GM12878 (cell line): ENCODE measurements around the gene HOXB1. TPM values are rescaled to one million over a fixed set of nuclear protein-coding genes. Genes with fewer than 3 reads are reported as not detected.
A peak's percentile ranks its signal among the peaks of the same experiment; 100 is the strongest.

ENCODE experiments used
- ATAC-seq: fragments of 200-7000 bp; cut with Tn5 transposase; 3 replicates; pipeline ENCODE4 v1.9.1; 2020; ENCODE audit warnings: mild to moderate bottlenecking, moderate library complexity
- BruUV-seq: library from RNA; stranded (reverse); fragments of 400-500 nt; replicated peaks from 2 replicates; lab custom pipeline; 2021; lab: Mats Ljungman, UMichigan
- CTCF ChIA-PET: fragments of 300-600 bp; sonication (Branson Sonifier 250); formaldehyde crosslinking; extraction: SDS; loops from one replicate; lab custom pipeline; 2021; ENCODE audit warnings: inconsistent platforms; lab: Yijun Ruan, JAX
- POLR2A ChIA-PET: fragments of 350-600 bp; formaldehyde crosslinking; extraction: SDS; loops from one replicate; lab custom pipeline; 2021; ENCODE audit warnings: inconsistent platforms; lab: Charles Lee
- RAD21 ChIA-PET: fragments of 300-600 bp; sonication (Branson Sonifier 250); formaldehyde crosslinking; loops from one replicate; lab custom pipeline; 2023; ENCODE audit warnings: antibody characterized with exemption; ENCODE audit not compliant: unreplicated experiment; lab: Charles Lee
- SMC1A ChIA-PET: fragments of 300-600 bp; sonication (Branson Sonifier 250); formaldehyde crosslinking; loops from one replicate; lab custom pipeline; 2023; ENCODE audit not compliant: unreplicated experiment, uncharacterized antibody; lab: Charles Lee
- DNase-seq: peaks from one replicate; pipeline ENCODE4 v3.0.0-alpha.2; 2011; ENCODE audit warnings: low read depth, low spot score
- FAIRE-seq: peaks from 3 replicates; lab custom pipeline; 2011; peaks lifted over from hg19 to GRCh38; lab: Jason Lieb, UNC
- H2AFZ ChIP-seq: 2 replicates; pipeline ENCODE4 v1.6.0; 2011; ENCODE audit warnings: low read depth, low read length, control low read depth; ENCODE audit not compliant: control insufficient read depth
- H3K27ac ChIP-seq: 2 replicates; pipeline ENCODE4 v1.5.1; 2011; ENCODE audit warnings: control low read depth; ENCODE audit not compliant: control insufficient read depth, insufficient read depth
- H3K27me3 ChIP-seq, 2 experiments: replicated peaks in 1 of 2; 2 replicates each; pipeline versions ENCODE4 v1.6.0 to v1.6.1; 2011; ENCODE audit warnings: low read length in 1 of 2; ENCODE audit not compliant: control insufficient read depth in 2 of 2, insufficient read depth in 2 of 2
- H3K36me3 ChIP-seq, 2 experiments: 2 replicates each; pipeline ENCODE4 v1.5.1; 2011; ENCODE audit warnings: low read length in 1 of 2; ENCODE audit not compliant: control insufficient read depth in 2 of 2, insufficient read depth in 2 of 2
- H3K4me1 ChIP-seq: 2 replicates; pipeline ENCODE4 v1.6.1; 2011; ENCODE audit warnings: mild to moderate bottlenecking, low read length, moderate library complexity, mixed read lengths; ENCODE audit not compliant: control insufficient read depth, insufficient read depth
- H3K4me2 ChIP-seq: 2 replicates; pipeline ENCODE4 v1.6.0; 2011; ENCODE audit warnings: control low read depth; ENCODE audit not compliant: control insufficient read depth, insufficient read depth
- H3K4me3 ChIP-seq: fragments of 200-600 bp; sonication (generic); 2 replicates; pipeline ENCODE4 v1.5.1; 2016
- H3K79me2 ChIP-seq: 2 replicates; pipeline ENCODE4 v1.6.0; 2011; ENCODE audit warnings: low read length; ENCODE audit not compliant: control insufficient read depth, insufficient read depth
- H3K9ac ChIP-seq: 2 replicates; pipeline ENCODE4 v1.8.0; 2011; ENCODE audit warnings: low read length, control low read depth, mixed read lengths; ENCODE audit not compliant: control insufficient read depth, insufficient read depth
- H3K9me3 ChIP-seq: replicated peaks from 3 replicates; pipeline ENCODE4 v1.5.1; 2011; ENCODE audit warnings: mild to moderate bottlenecking, low read length; ENCODE audit not compliant: control insufficient read depth, insufficient read depth
- H4K20me1 ChIP-seq: 2 replicates; pipeline ENCODE4 v1.6.0; 2011; ENCODE audit not compliant: control insufficient read depth, insufficient read depth
- ATF2 ChIP-seq: IDR thresholded peaks from 2 replicates; pipeline ENCODE4 v1.6.1; 2012; ENCODE audit warnings: low read length, inconsistent platforms
- CREB1 ChIP-seq: IDR thresholded peaks from 2 replicates; pipeline ENCODE4 v1.6.1; 2012; ENCODE audit warnings: low read depth, mild to moderate bottlenecking, inconsistent platforms
- CREM ChIP-seq: IDR thresholded peaks from 2 replicates; pipeline ENCODE4 v1.6.1; 2014; ENCODE audit warnings: antibody characterized with exemption, low read depth
- ESRRA ChIP-seq: IDR thresholded peaks from 2 replicates; pipeline ENCODE4 v1.6.1; 2012; ENCODE audit warnings: mild to moderate bottlenecking, low read length, improper control_type of control experiment
- GATAD2B ChIP-seq: fragments of 450-650 bp; conservative IDR thresholded peaks from 2 replicates; pipeline ENCODE4 v1.6.1; 2017; ENCODE audit warnings: low read depth, mild to moderate bottlenecking, moderate library complexity
- IKZF2 ChIP-seq, 2 experiments: fragments of 450-650 bp; IDR thresholded peaks; 2 replicates each; pipeline ENCODE4 v1.6.1; 2017; ENCODE audit warnings: mild to moderate bottlenecking in 2 of 2, moderate library complexity in 2 of 2
- LARP7 ChIP-seq: fragments of 450-650 bp; IDR thresholded peaks from 2 replicates; pipeline ENCODE4 v1.6.1; 2017; ENCODE audit warnings: mild to moderate bottlenecking
- MXI1 ChIP-seq: fragments of 150-350 bp; IDR thresholded peaks from 2 replicates; pipeline ENCODE4 v1.6.1; 2011; ENCODE audit warnings: low read depth, mild to moderate bottlenecking, inconsistent platforms, low read length, improper control_type of control experiment
- NRF1 ChIP-seq: conservative IDR thresholded peaks from 2 replicates; pipeline ENCODE4 v1.6.1; 2011; ENCODE audit warnings: mild to moderate bottlenecking, low read depth, low read length, improper control_type of control experiment
- POLR2AphosphoS2 ChIP-seq: IDR thresholded peaks from 2 replicates; pipeline ENCODE4 v1.6.1; 2011; ENCODE audit warnings: low read depth, mild to moderate bottlenecking, low read length, improper control_type of control experiment, moderate library complexity
- TBL1XR1 ChIP-seq: IDR thresholded peaks from 2 replicates; pipeline ENCODE4 v1.6.1; 2012; ENCODE audit warnings: low read depth, low read length, improper control_type of control experiment
- TCF12 ChIP-seq: IDR thresholded peaks from 2 replicates; pipeline ENCODE4 v1.6.1; 2011; ENCODE audit warnings: low read depth, mild to moderate bottlenecking, low read length
- YY1 ChIP-seq: IDR thresholded peaks from 2 replicates; pipeline ENCODE4 v1.6.1; 2011; ENCODE audit warnings: low read depth, mild to moderate bottlenecking, low read length
- ZBED1 ChIP-seq: IDR thresholded peaks from 2 replicates; pipeline ENCODE4 v1.6.1; 2016; ENCODE audit warnings: borderline replicate concordance
- WGBS: methylation state at CpG from one replicate; pipeline ENCODE4 v1.1.6; 2016; ENCODE audit warnings: low lambda C conversion rate; ENCODE audit not compliant: insufficient replicate concordance, insufficient coverage; ENCODE audit errors: missing lambda C conversion rate; 5-methylcytosine and 5-hydroxymethylcytosine counted together
- in situ Hi-C: fragments of 300-500 bp; cut with MboI; formaldehyde crosslinking; loops from 9 replicates; pipeline ENCODE4 v1.14.3; 2018; ENCODE audit warnings: mixed read lengths
- intact Hi-C: fragments of 100-400 bp; cut with micrococcal nuclease; formaldehyde crosslinking; loops from one replicate; pipeline ENCODE4 v1.14.2; 2022; ENCODE audit not compliant: unreplicated experiment
- polyA plus RNA-seq, 11 experiments: library from polyadenylated mRNA; depleted of rRNA in 4 of 11; unstranded in 6 of 11; stranded (reverse) in 5 of 11; fragments of >200 nt; fragmentation: Nextera tagmentation in 4 of 11; fragmentation: Illumina TruSeq in 1 of 11; extraction: Ambion mirVana in 4 of 11; extraction: Trizol in 1 of 11; gene quantifications; 1 replicate in 1 of 11; 2 replicates in 10 of 11; pipeline versions ENCODE4 v1.2.1 to v1.2.3, GENCODE V29; 2011 to 2016; ENCODE audit warnings: inconsistent platforms in 2 of 11, missing spikeins in 2 of 11, low read depth in 1 of 11
- total RNA-seq, 4 experiments: library from RNA; depleted of rRNA in 3 of 4; stranded (reverse); fragments of >200 nt in 3 of 4; fragmentation: Illumina TruSeq in 1 of 4; extraction: Trizol in 1 of 4; gene quantifications; 2 replicates each; pipeline versions ENCODE4 v1.2.1 to v1.2.3, GENCODE V29; 2013 to 2021
- TF ChIP-seq, protein P1 (sequence below): fragments of 450-650 bp; IDR thresholded peaks from 2 replicates; pipeline ENCODE4 v1.6.1; 2016; ENCODE audit warnings: mild to moderate bottlenecking
- TF ChIP-seq, protein P2 (sequence below): fragments of 450-650 bp; IDR thresholded peaks from 2 replicates; pipeline ENCODE4 v1.6.1; 2017; ENCODE audit warnings: mild to moderate bottlenecking, moderate library complexity

The HOXB1 gene
- total and polyA plus RNA-seq, 10 of the 15 experiments (the other 5 are each of a cell fraction or from before 2014, with no cell fraction given), result not detected

DNA sequence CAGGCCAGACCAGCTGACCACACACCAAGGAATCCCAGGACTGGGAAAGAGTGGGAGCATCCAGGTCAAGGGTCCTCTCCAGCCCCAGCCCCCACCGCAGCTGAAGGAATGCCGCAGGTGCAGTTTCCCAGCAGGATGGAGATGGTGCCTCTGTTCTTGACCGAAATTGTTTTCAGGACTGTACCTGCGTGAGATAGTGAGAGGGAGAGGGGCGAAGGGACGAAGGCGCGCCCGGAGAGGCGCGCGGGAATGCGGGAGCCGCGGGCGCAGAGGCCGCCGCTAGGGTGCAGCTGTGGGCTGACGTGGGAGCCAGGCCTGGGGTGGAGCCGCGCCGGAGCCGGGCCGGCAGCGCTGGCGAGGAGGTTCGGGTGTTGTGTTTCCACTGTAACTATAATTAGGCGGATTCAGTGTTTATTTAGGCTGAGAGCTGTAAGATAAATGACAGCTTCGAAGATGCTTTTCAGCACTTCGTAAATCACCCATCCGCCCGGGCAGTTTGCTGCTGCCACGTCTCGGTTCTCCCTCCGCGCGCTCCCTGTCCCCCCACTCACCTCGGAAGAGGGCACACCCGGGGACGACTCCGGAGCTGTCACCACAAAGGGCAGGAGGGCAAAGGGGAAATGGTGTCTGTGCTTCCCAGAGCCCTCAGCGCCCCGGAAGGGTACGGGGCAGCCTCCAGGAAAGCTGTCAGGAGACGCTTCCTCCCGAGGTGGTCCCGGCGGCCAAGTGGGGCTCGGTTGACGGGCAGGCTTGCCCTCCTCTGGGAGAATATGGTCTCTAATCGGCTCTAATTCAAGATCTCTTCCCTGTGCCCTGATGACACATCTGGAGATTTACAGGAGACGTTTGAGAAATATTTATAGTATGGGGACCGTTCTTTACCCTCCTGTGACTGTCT lies 38.2 kb downstream of the HOXB1 start:
- ChIA-PET SMC1A (interaction anchor here (0.6 to 6.0 kb wide), 32 partner anchors 9 to 230 kb away, joined by 3 to 23 read pairs (median 5); partner anchors contain the start of genes HOXB4 and HOXB5), CTCF (interaction anchor here (0.6 to 3.9 kb wide), 39 partner anchors 9 to 355 kb away, joined by 3 to 36 read pairs (median 5); partner anchors contain the start of genes HOXB3, HOXB4 and HOXB5), RAD21 (interaction anchor here (0.8 to 3.4 kb wide), 22 partner anchors 9 to 381 kb away, joined by 3 to 21 read pairs (median 4); no protein-coding TSS in a partner anchor), POLR2A (interaction anchor here (0.5 to 1.3 kb wide), 5 partner anchors 11 to 69 kb away, joined by 3 to 4 read pairs (median 3); no protein-coding TSS in a partner anchor)
- no TSS peak for BruUV-seq
- intact Hi-C loops (loop anchor here (5.0 kb wide), 1 partner anchor 50 kb away; no protein-coding TSS in a partner anchor), in situ Hi-C loops (no loop called here)
- H3K79me2 ChIP-seq, result no peaks in the 10 kb centered on the region
- no peaks in the 10 kb centered on the region for H3K36me3 ChIP-seq
- H3K27ac ChIP-seq, result no peak overlapping the region
- peak overlapping the region; percentile 92 for H2AFZ ChIP-seq
- FAIRE-seq (peak; percentile 47), DNase-seq (no peak), ATAC-seq (peak; percentile 98)
- no peaks in the 10 kb centered on the region for H3K9me3 ChIP-seq
- WGBS, result 6% methylated on average over 53 of the region's 53 CpGs
- peak overlapping the region; percentile 36; the same call in 1 of the 2 replicates for H3K9ac ChIP-seq
- peak overlapping the region; percentile 51; the same call in 1 of the 2 replicates for H3K4me3 ChIP-seq
- H3K4me1 ChIP-seq, result peaks cover 20% of the 10 kb centered on the region
- H3K4me2 ChIP-seq, result peak overlapping the region; percentile 99
- no peaks in the 10 kb centered on the region for H3K27me3 ChIP-seq
- H4K20me1 ChIP-seq, result no peaks in the 10 kb centered on the region
- TF ChIP-seq NRF1 (no peak), GATAD2B (peak; percentile 64; the same call in 1 of the 2 replicates), CREB1 (peak; percentile 36; the same call in 1 of the 2 replicates), TCF12 (peak; percentile 38; the same call in 1 of the 2 replicates), MXI1 (no peak), IKZF2 (IDR thresholded peaks at IDR 0.05) (peak; percentile 60 to 66), YY1 (peak; percentile 77; the same call in 1 of the 2 replicates), ZBED1 (no peak), ESRRA (no peak), CREM (0 out of 2 replicates have a peak, but pooled peaks have one; percentile 32), LARP7 (peak; percentile 38; the same call in 1 of the 2 replicates), TBL1XR1 (no peak), POLR2AphosphoS2 (no peak), ATF2 (no peak)
- TF ChIP-seq, protein P1, sequence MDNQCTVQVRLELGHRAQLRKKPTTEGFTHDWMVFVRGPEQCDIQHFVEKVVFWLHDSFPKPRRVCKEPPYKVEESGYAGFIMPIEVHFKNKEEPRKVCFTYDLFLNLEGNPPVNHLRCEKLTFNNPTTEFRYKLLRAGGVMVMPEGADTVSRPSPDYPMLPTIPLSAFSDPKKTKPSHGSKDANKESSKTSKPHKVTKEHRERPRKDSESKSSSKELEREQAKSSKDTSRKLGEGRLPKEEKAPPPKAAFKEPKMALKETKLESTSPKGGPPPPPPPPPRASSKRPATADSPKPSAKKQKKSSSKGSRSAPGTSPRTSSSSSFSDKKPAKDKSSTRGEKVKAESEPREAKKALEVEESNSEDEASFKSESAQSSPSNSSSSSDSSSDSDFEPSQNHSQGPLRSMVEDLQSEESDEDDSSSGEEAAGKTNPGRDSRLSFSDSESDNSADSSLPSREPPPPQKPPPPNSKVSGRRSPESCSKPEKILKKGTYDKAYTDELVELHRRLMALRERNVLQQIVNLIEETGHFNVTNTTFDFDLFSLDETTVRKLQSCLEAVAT, result peak; percentile 64
- TF ChIP-seq, protein P2, sequence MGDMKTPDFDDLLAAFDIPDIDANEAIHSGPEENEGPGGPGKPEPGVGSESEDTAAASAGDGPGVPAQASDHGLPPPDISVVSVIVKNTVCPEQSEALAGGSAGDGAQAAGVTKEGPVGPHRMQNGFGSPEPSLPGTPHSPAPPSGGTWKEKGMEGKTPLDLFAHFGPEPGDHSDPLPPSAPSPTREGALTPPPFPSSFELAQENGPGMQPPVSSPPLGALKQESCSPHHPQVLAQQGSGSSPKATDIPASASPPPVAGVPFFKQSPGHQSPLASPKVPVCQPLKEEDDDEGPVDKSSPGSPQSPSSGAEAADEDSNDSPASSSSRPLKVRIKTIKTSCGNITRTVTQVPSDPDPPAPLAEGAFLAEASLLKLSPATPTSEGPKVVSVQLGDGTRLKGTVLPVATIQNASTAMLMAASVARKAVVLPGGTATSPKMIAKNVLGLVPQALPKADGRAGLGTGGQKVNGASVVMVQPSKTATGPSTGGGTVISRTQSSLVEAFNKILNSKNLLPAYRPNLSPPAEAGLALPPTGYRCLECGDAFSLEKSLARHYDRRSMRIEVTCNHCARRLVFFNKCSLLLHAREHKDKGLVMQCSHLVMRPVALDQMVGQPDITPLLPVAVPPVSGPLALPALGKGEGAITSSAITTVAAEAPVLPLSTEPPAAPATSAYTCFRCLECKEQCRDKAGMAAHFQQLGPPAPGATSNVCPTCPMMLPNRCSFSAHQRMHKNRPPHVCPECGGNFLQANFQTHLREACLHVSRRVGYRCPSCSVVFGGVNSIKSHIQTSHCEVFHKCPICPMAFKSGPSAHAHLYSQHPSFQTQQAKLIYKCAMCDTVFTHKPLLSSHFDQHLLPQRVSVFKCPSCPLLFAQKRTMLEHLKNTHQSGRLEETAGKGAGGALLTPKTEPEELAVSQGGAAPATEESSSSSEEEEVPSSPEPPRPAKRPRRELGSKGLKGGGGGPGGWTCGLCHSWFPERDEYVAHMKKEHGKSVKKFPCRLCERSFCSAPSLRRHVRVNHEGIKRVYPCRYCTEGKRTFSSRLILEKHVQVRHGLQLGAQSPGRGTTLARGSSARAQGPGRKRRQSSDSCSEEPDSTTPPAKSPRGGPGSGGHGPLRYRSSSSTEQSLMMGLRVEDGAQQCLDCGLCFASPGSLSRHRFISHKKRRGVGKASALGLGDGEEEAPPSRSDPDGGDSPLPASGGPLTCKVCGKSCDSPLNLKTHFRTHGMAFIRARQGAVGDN, result peak; percentile 31; the same call in 1 of the 2 replicates
